GM19035 (cell line): ENCODE measurements around the gene STAT6.
"Not testable (repeated sequence)": the region's sequence is repeated elsewhere in the genome, so short reads cannot be mapped to it uniquely, and the experiment has no call there.

Source experiments
- ATAC-seq: cut with Tn5 transposase; IDR thresholded peaks from one replicate; pipeline ENCODE4 v1.9.1; 2021; ENCODE audit not compliant: unreplicated experiment

Gene STAT6

GRCh38 chr12:57127726-57128518, 16.8 kb upstream of the STAT6 start, which contains the start of gene LRP1:
Gene LRP1 (plus strand): TSS chr12:57128483. CDS start chr12:57128965, 482 bp downstream.
- ATAC-seq, result peak; percentile 31

GRCh38 chr12:57127101-57127725, 16.1 kb upstream of the STAT6 start:
- peak; percentile 47 for ATAC-seq

GRCh38 chr12:57126561-57126960, 15.4 kb upstream of the STAT6 start:
- ATAC-seq, result no peak

- ATAC-seq, result no peak
These were observed 14.9 kb upstream of the STAT6 start for GRCh38 chr12:57126061-57126460.

GRCh38 chr12:57124261-57124877, 13.2 kb upstream of the STAT6 start:
- ATAC-seq, result no peak

GRCh38 chr12:57123813-57124212, 12.7 kb upstream of the STAT6 start:
- ATAC-seq, result no peak

- not testable (repeated sequence) for ATAC-seq
These were observed 9.6 kb upstream of the STAT6 start for GRCh38 chr12:57120718-57121117.

GRCh38 chr12:57119294-57120085, 8.3 kb upstream of the STAT6 start:
- no peak for ATAC-seq

- no peak for ATAC-seq
These were observed 7.6 kb upstream of the STAT6 start for GRCh38 chr12:57118711-57119271.

- no peak for ATAC-seq
These were observed 5.6 kb upstream of the STAT6 start for GRCh38 chr12:57116580-57117281.

- ATAC-seq, result no peak
These were observed 1.5 kb upstream of the STAT6 start for GRCh38 chr12:57112492-57113294.

GRCh38 chr12:57110104-57111030, 795 bp downstream of the STAT6 start:
- ATAC-seq, result peak; percentile 50

- no peak for ATAC-seq
These were observed 1.7 kb downstream of the STAT6 start for GRCh38 chr12:57109207-57110103.

GRCh38 chr12:57107456-57108155, 3.6 kb downstream of the STAT6 start:
- ATAC-seq, result no peak

GRCh38 chr12:57106021-57106708, 5.0 kb downstream of the STAT6 start:
- ATAC-seq, result no peak
